Measurements from ENCODE around the gene ESPN. TPM values are rescaled to one million over a fixed set of nuclear protein-coding genes. Genes with fewer than 3 reads are reported as not detected.
"Not testable (repeated sequence)": the region's sequence is repeated elsewhere in the genome, so short reads cannot be mapped to it uniquely, and the experiment has no call there.

Gene ESPN
- total RNA-seq, 2 experiments from 2014 or later: not detected

- no peaks in the 10 kb centered on the region for H3K79me2 ChIP-seq (ENCODE audit: insufficient read depth, low read depth, low read length)
- no peaks in the 10 kb centered on the region for H3K9me3 ChIP-seq (ENCODE audit: low read length)
- TF ChIP-seq CTCF (conservative IDR thresholded peaks at IDR 0.05; ENCODE audit: low read length) (no peak), EZH2phosphoT487 (IDR thresholded peaks at IDR 0.05; ENCODE audit: borderline replicate concordance, low read depth, low read length) (no peak)
- intact Hi-C loops (cut with micrococcal nuclease; ENCODE audit: unreplicated experiment): no loop called here
- no peaks in the 10 kb centered on the region for H3K36me3 ChIP-seq (ENCODE audit: insufficient read depth, low read length)
- no peaks in the 10 kb centered on the region for H3K9me2 ChIP-seq (ENCODE audit: insufficient read depth, low read length)
- H4K20me1 ChIP-seq (ENCODE audit: insufficient read depth, low read length): no peaks in the 10 kb centered on the region; the same call in 1 of the 2 replicates
- no peak overlapping the region for H3K4me3 ChIP-seq (ENCODE audit: low read depth, low read length, poor library complexity, severe bottlenecking)
- no peak for DNase-seq (ENCODE audit: low spot score)
- H2AFZ ChIP-seq (ENCODE audit: low read length): no peak overlapping the region
- H3K4me1 ChIP-seq (ENCODE audit: insufficient read depth, low read length, poor library complexity, severe bottlenecking): peaks cover 12% of the 10 kb centered on the region
- no peak overlapping the region for H3K4me2 ChIP-seq (ENCODE audit: low read length)
- CTCF ChIA-PET (ENCODE audit: unreplicated experiment): no interaction called here
- no peak overlapping the region for H3K27ac ChIP-seq (ENCODE audit: low read depth, low read length, poor library complexity, severe bottlenecking)
- POLR2A ChIA-PET: interaction anchor here (0.6 kb wide), 2 partner anchors 42 to 276 kb away, joined by 3 to 5 read pairs; no protein-coding TSS in a partner anchor
- BruUV-seq (replicated peaks): no TSS peak
Measured at GRCh38 chr1:6443339-6444115, 19.0 kb downstream of the ESPN start.

- Histone ChIP-seq H3K9me2 (ENCODE audit: insufficient read depth, low read length) (no peaks in the 10 kb centered on the region), H3K79me2 (ENCODE audit: insufficient read depth, low read depth, low read length) (no peaks in the 10 kb centered on the region), H4K20me1 (ENCODE audit: insufficient read depth, low read length) (no peaks in the 10 kb centered on the region; the same call in 1 of the 2 replicates), H3K4me1 (ENCODE audit: insufficient read depth, low read length, poor library complexity, severe bottlenecking) (peaks cover 12% of the 10 kb centered on the region), H3K4me3 (ENCODE audit: low read depth, low read length, poor library complexity, severe bottlenecking) (no peak overlapping the region), H3K9me3 (ENCODE audit: low read length) (no peaks in the 10 kb centered on the region), H2AFZ (ENCODE audit: low read length) (no peak overlapping the region), H3K27ac (ENCODE audit: low read depth, low read length, poor library complexity, severe bottlenecking) (no peak overlapping the region), H3K36me3 (ENCODE audit: insufficient read depth, low read length) (no peaks in the 10 kb centered on the region), H3K4me2 (ENCODE audit: low read length) (no peak overlapping the region)
- TF ChIP-seq CTCF (conservative IDR thresholded peaks at IDR 0.05; ENCODE audit: low read length): no peak
- TF ChIP-seq EZH2phosphoT487 (IDR thresholded peaks at IDR 0.05; ENCODE audit: borderline replicate concordance, low read depth, low read length): no peak
- ChIA-PET POLR2A (no interaction called here), CTCF (ENCODE audit: unreplicated experiment) (no interaction called here)
- intact Hi-C loops (cut with micrococcal nuclease; ENCODE audit: unreplicated experiment): no loop called here
- BruUV-seq (replicated peaks): no TSS peak
- no peak for DNase-seq (ENCODE audit: low spot score)
Measured at GRCh38 chr1:6444377-6444776, 19.8 kb downstream of the ESPN start.

- ChIA-PET CTCF (ENCODE audit: unreplicated experiment) (no interaction called here), POLR2A (no interaction called here)
- H3K36me3 ChIP-seq (ENCODE audit: insufficient read depth, low read length): no peaks in the 10 kb centered on the region
- TF ChIP-seq CTCF (conservative IDR thresholded peaks at IDR 0.05; ENCODE audit: low read length): peak; percentile 56
- no peak for TF ChIP-seq EZH2phosphoT487 (IDR thresholded peaks at IDR 0.05; ENCODE audit: borderline replicate concordance, low read depth, low read length)
- no peak overlapping the region for H3K4me2 ChIP-seq (ENCODE audit: low read length)
- no peaks in the 10 kb centered on the region for H3K9me2 ChIP-seq (ENCODE audit: insufficient read depth, low read length)
- no peak overlapping the region for H3K27ac ChIP-seq (ENCODE audit: low read depth, low read length, poor library complexity, severe bottlenecking)
- intact Hi-C loops (cut with micrococcal nuclease; ENCODE audit: unreplicated experiment): no loop called here
- H3K4me3 ChIP-seq (ENCODE audit: low read depth, low read length, poor library complexity, severe bottlenecking): no peak overlapping the region
- BruUV-seq (replicated peaks): no TSS peak
- H4K20me1 ChIP-seq (ENCODE audit: insufficient read depth, low read length): no peaks in the 10 kb centered on the region; the same call in 1 of the 2 replicates
- no peak overlapping the region for H2AFZ ChIP-seq (ENCODE audit: low read length)
- peaks cover 12% of the 10 kb centered on the region for H3K4me1 ChIP-seq (ENCODE audit: insufficient read depth, low read length, poor library complexity, severe bottlenecking)
- no peaks in the 10 kb centered on the region for H3K79me2 ChIP-seq (ENCODE audit: insufficient read depth, low read depth, low read length)
- no peaks in the 10 kb centered on the region for H3K9me3 ChIP-seq (ENCODE audit: low read length)
- DNase-seq (ENCODE audit: low spot score): peak; percentile 21
Measured at GRCh38 chr1:6445062-6445763, 20.6 kb downstream of the ESPN start.

- H3K4me2 ChIP-seq (ENCODE audit: low read length); H3K27ac ChIP-seq (ENCODE audit: low read depth, low read length, poor library complexity, severe bottlenecking); H4K20me1 ChIP-seq (ENCODE audit: insufficient read depth, low read length); H3K4me3 ChIP-seq (ENCODE audit: low read depth, low read length, poor library complexity, severe bottlenecking); DNase-seq (ENCODE audit: low spot score); POLR2A ChIA-PET; H3K9me3 ChIP-seq (ENCODE audit: low read length); intact Hi-C loops (cut with micrococcal nuclease; ENCODE audit: unreplicated experiment); H3K9me2 ChIP-seq (ENCODE audit: insufficient read depth, low read length); BruUV-seq (replicated peaks); H3K79me2 ChIP-seq (ENCODE audit: insufficient read depth, low read depth, low read length); H3K36me3 ChIP-seq (ENCODE audit: insufficient read depth, low read length); H2AFZ ChIP-seq (ENCODE audit: low read length); CTCF ChIA-PET (ENCODE audit: unreplicated experiment): not testable (repeated sequence)
- peaks cover 12% of the 10 kb centered on the region for H3K4me1 ChIP-seq (ENCODE audit: insufficient read depth, low read length, poor library complexity, severe bottlenecking)
Measured at GRCh38 chr1:6445929-6446328, 21.4 kb downstream of the ESPN start.

Data from OCI-LY7 (cell line).